ENCODE data around the gene FES. TPM values are rescaled to one million over a fixed set of nuclear protein-coding genes. Genes with fewer than 3 reads are reported as not detected.

Gene FES
- total RNA-seq, 1 experiment from 2014 or later: 6.7 TPM

- no CpG with 5 or more reads among the region's 77 CpGs for WGBS (ENCODE audit: extremely low coverage, insufficient read length, low lambda C conversion rate)
- no peaks in the 10 kb centered on the region for H3K27me3 Mint-ChIP-seq (ENCODE audit: low read depth)
- TF ChIP-seq, protein P1, sequence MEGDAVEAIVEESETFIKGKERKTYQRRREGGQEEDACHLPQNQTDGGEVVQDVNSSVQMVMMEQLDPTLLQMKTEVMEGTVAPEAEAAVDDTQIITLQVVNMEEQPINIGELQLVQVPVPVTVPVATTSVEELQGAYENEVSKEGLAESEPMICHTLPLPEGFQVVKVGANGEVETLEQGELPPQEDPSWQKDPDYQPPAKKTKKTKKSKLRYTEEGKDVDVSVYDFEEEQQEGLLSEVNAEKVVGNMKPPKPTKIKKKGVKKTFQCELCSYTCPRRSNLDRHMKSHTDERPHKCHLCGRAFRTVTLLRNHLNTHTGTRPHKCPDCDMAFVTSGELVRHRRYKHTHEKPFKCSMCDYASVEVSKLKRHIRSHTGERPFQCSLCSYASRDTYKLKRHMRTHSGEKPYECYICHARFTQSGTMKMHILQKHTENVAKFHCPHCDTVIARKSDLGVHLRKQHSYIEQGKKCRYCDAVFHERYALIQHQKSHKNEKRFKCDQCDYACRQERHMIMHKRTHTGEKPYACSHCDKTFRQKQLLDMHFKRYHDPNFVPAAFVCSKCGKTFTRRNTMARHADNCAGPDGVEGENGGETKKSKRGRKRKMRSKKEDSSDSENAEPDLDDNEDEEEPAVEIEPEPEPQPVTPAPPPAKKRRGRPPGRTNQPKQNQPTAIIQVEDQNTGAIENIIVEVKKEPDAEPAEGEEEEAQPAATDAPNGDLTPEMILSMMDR (conservative IDR thresholded peaks at IDR 0.05): no peak
These were observed 12.4 kb upstream of the FES start for GRCh38 chr15:90871716-90872485.

More at GRCh38 chr15:90871716-90872485, 12.4 kb upstream of the FES start:
- H3K23me2 ChIP-seq (ENCODE audit: insufficient read length, low read depth, low read length, poor library complexity, severe bottlenecking): peaks cover 8% of the 10 kb centered on the region
- Mint-ChIP-seq H3K27ac (no peak overlapping the region), H3K4me3 (peak overlapping the region; percentile 65 to 81), H3K36me3 (ENCODE audit: insufficient read depth in 1 of 3, low read depth in 3 of 3) (peaks cover 2 to 8% (median 8%) of the 10 kb centered on the region in 3 experiments), H3K9me3 (peaks cover 0 to 2% of the 10 kb centered on the region in 2 experiments; a peak in 2 of 5 replicates), H3K4me1 (peaks cover 54 to 60% of the 10 kb centered on the region in 2 experiments)
- H3K27me3 ChIP-seq (ENCODE audit: insufficient read depth, low read length): no peaks in the 10 kb centered on the region
- no peak overlapping the region for H2BK15ac ChIP-seq (ENCODE audit: low read depth, low read length)
- no peak overlapping the region for H4K5ac ChIP-seq (ENCODE audit: insufficient read length, low read depth, low read length)
- H4K8ac ChIP-seq (replicated peaks; ENCODE audit: insufficient read length, low read depth, low read length): no peak overlapping the region
- H3K27ac ChIP-seq (ENCODE audit: insufficient read length, low read depth, low read length): no peak overlapping the region
- H3K14ac ChIP-seq (ENCODE audit: insufficient read depth, low read length): no peak overlapping the region
- H2BK20ac ChIP-seq (ENCODE audit: low read depth, low read length, poor library complexity, severe bottlenecking): no peak overlapping the region
- no peak overlapping the region for H3T11ph ChIP-seq (ENCODE audit: low read length)
- no peaks in the 10 kb centered on the region for H3K9me3 ChIP-seq (ENCODE audit: control insufficient read depth, low read depth, low read length)
- H3K56ac ChIP-seq (ENCODE audit: insufficient read length, low read depth, low read length): no peak overlapping the region
- no peak overlapping the region for H2BK120ac ChIP-seq (ENCODE audit: low read depth, low read length, poor library complexity, severe bottlenecking)
- no peak overlapping the region for H3K18ac ChIP-seq (ENCODE audit: insufficient read length, low read depth, low read length)
- peaks cover 2% of the 10 kb centered on the region for H3K79me1 ChIP-seq (ENCODE audit: insufficient read depth, low read depth, low read length, poor library complexity, severe bottlenecking)
- no peaks in the 10 kb centered on the region for H3K79me2 ChIP-seq (ENCODE audit: insufficient read depth, low read length)
- no peak overlapping the region for H2AFZ ChIP-seq (ENCODE audit: low read length)
- H2BK12ac ChIP-seq (ENCODE audit: insufficient read length, low read depth, low read length): no peak overlapping the region
- no peak overlapping the region for H3K23ac ChIP-seq (ENCODE audit: insufficient read length, low read depth, low read length)
- no peak overlapping the region for H2BK5ac ChIP-seq (ENCODE audit: insufficient read length, low read length)
- H3K4ac ChIP-seq (ENCODE audit: low read depth, low read length): no peak overlapping the region
- H3K4me1 ChIP-seq (ENCODE audit: insufficient read depth, low read length): peaks cover 6% of the 10 kb centered on the region; the same call in 1 of the 2 replicates
- no peak overlapping the region for H3K9ac ChIP-seq (ENCODE audit: extremely low read depth, insufficient read length, low read length)
- H3K4me2 ChIP-seq (ENCODE audit: insufficient read depth, insufficient read length, low read length): peak overlapping the region; percentile 39
- peak; percentile 54 for DNase-seq
- no peaks in the 10 kb centered on the region for H4K20me1 ChIP-seq (ENCODE audit: control insufficient read depth, insufficient read depth, insufficient read length)
- H4K91ac ChIP-seq (ENCODE audit: insufficient read length, low read depth, low read length): no peak overlapping the region
- no peak overlapping the region for H2AK5ac ChIP-seq (ENCODE audit: insufficient read length, low read length)

All from H9 (cell line).